ENCODE data around the gene POLD3. TPM values are rescaled to one million over a fixed set of nuclear protein-coding genes. Genes with fewer than 3 reads are reported as not detected.
"Not testable (repeated sequence)": the region's sequence is repeated elsewhere in the genome, so short reads cannot be mapped to it uniquely, and the experiment has no call there.

POLD3 gene
- total RNA-seq, 4 donors from 2014 or later: 9.7 to 17.5 (median 12.1) TPM

GRCh38 chr11:74581954-74582547 lies 10.3 kb upstream of the POLD3 start:
- DNase-seq (ENCODE audit: low spot score) (no peak), ATAC-seq (ENCODE audit: low FRiP score) (no peak)
- no peak for TF ChIP-seq CTCF (IDR thresholded peaks at IDR 0.05)

GRCh38 chr11:74583024-74583624 lies 9.3 kb upstream of the POLD3 start:
- DNase-seq (ENCODE audit: low spot score) (no peak), ATAC-seq (ENCODE audit: low FRiP score) (no peak)
- TF ChIP-seq CTCF (IDR thresholded peaks at IDR 0.05): no peak

GRCh38 chr11:74590492-74590891 lies 1.9 kb upstream of the POLD3 start:
- DNase-seq (ENCODE audit: low spot score); ATAC-seq (ENCODE audit: low FRiP score): not testable (repeated sequence)

GRCh38 chr11:74592063-74592440 lies 330 bp upstream of the POLD3 start:
- ATAC-seq (ENCODE audit: low FRiP score): peak; percentile 69
- no peak for TF ChIP-seq CTCF (IDR thresholded peaks at IDR 0.05)

GRCh38 chr11:74593463-74593862 lies 1.1 kb downstream of the POLD3 start:
- no peak for DNase-seq (ENCODE audit: low spot score)
- ATAC-seq (ENCODE audit: low FRiP score): no peak
- TF ChIP-seq CTCF (IDR thresholded peaks at IDR 0.05): no peak

More at GRCh38 chr11:74592063-74592440, 330 bp upstream of the POLD3 start:
- no peak for DNase-seq (ENCODE audit: low spot score)

GRCh38 chr11:74602637-74603556 lies 10.5 kb downstream of the POLD3 start:
- ATAC-seq (ENCODE audit: low FRiP score): no peak

More at GRCh38 chr11:74602637-74603556, 10.5 kb downstream of the POLD3 start:
- no peak for DNase-seq (ENCODE audit: low spot score)
- no peak for TF ChIP-seq CTCF (IDR thresholded peaks at IDR 0.05)

Measured in omental fat pad (tissue), 4 donors.